Tibial nerve (tissue), 4 donors: ENCODE measurements around the gene HIGD1A.

ENCODE experiments used
- CTCF ChIP-seq, 5 experiments: fragments of 200-600 bp in 3 of 5; fragments of 450-650 bp in 2 of 5; sonication (generic) in 3 of 5; IDR thresholded peaks; one replicate each; pipeline ENCODE4 v1.5.1; 2016 to 2019; ENCODE audit warnings: antibody characterized with exemption in 5 of 5, mild to moderate bottlenecking in 3 of 5, moderate library complexity in 2 of 5
- EP300 ChIP-seq, 2 donors: sonication (generic); formaldehyde crosslinking; IDR thresholded peaks; one replicate each; pipeline ENCODE4 v1.6.1; 2017; ENCODE audit warnings: antibody characterized with exemption in 2 of 2, mild to moderate bottlenecking in 1 of 2
- POLR2A ChIP-seq, 2 donors: fragments of 450-650 bp; IDR thresholded peaks; one replicate each; pipeline ENCODE4 v1.6.1; 2017; ENCODE audit warnings: antibody characterized with exemption in 2 of 2, mild to moderate bottlenecking in 2 of 2, moderate library complexity in 2 of 2

GRCh38 chr3:42847731-42848130 lies 43.4 kb upstream of the HIGD1A start:
- TF ChIP-seq CTCF (IDR thresholded peaks at IDR 0.05) (no peak), POLR2A (IDR thresholded peaks at IDR 0.05) (no peak), EP300 (IDR thresholded peaks at IDR 0.05) (no peak)
